GM19455 (cell line): ENCODE measurements around the gene HOOK1.
A peak's percentile ranks its signal among the peaks of the same experiment; 100 is the strongest.

ENCODE experiments used
- ATAC-seq: cut with Tn5 transposase; IDR thresholded peaks from one replicate; pipeline ENCODE4 v1.9.1; 2021; ENCODE audit not compliant: unreplicated experiment

The HOOK1 gene

GRCh38 chr1:59814901-59815825 lies at the start of gene HOOK1:
TSS of gene HOOK1 (plus strand) at chr1:59814949. CDS start at chr1:59815118, 169 bp downstream.
- peak; percentile 38 for ATAC-seq

- ATAC-seq = no peak
Measured at GRCh38 chr1:59765011-59765730, 49.6 kb upstream of the HOOK1 start.

GRCh38 chr1:59766227-59766855 lies 48.4 kb upstream of the HOOK1 start:
- ATAC-seq = no peak

GRCh38 chr1:59767119-59767518 lies 47.6 kb upstream of the HOOK1 start:
- ATAC-seq = no peak

DNA sequence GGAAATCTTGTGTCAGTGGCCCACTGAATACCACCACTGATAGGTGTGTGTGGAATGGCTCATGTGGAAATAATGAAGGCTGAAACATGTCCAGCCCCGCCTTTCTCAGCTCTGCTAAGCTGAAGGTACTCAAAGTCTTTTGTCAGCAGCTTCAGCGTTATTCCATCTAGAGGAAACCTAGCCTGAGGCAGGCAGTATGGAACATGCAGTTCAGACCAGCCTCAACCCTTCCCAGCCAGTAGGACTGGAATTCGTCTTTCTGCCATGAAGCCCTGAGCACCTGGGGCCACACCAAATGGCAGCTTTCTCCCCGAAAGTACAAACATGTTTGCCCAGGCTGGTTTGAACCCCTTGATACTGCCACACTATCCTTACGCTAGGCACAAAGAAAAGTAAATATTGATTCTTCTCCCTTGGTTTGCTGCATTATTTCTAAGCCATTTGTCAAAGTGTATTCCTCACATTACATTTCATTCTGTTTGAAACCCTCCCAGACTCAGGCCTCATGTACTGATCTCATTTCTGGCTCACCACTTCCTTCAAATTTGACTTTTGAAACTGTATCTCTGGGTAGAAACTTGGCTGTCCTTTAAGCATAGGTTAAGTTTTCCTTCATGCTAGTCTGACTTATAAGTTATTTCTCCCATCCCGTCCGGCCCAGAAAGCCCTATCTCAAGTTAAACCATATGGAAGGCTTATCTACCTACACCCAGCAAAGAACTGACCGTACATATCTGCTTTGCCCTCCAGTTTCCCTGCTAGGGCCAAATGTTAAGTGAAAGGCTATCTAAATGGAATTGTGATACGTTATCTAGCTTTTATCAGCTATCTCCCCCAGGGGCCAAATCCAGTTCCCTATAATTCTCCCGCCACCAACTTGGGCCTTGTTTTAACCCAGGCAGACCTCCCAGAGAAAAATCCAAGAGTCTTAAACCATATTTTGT lies 45.7 kb upstream of the HOOK1 start:
- ATAC-seq = no peak

- ATAC-seq = no peak
Measured at GRCh38 chr1:59769736-59770095, 45.0 kb upstream of the HOOK1 start.

DNA sequence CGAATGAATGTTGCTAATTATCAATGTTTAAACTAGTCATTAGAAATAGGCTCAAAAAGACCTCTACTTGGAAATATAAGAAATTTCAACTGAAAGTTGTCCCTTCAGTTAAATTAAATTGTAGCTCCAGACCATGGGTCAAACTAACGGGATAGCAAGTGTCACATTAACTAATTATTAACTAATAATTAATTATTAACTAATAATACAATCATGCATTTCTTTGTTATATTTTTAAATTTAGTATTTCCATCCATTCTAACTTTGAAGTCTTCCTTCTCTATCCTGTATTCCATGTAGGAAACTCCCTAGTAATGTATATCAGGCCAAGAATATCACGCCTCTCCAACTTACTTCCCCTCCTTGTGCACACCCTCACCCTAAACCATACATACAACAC lies 43.4 kb upstream of the HOOK1 start:
- ATAC-seq = no peak

- no peak for ATAC-seq
Measured at GRCh38 chr1:59775480-59775879, 39.3 kb upstream of the HOOK1 start.

- ATAC-seq = no peak
Measured at GRCh38 chr1:59776960-59777852, 37.5 kb upstream of the HOOK1 start.

DNA sequence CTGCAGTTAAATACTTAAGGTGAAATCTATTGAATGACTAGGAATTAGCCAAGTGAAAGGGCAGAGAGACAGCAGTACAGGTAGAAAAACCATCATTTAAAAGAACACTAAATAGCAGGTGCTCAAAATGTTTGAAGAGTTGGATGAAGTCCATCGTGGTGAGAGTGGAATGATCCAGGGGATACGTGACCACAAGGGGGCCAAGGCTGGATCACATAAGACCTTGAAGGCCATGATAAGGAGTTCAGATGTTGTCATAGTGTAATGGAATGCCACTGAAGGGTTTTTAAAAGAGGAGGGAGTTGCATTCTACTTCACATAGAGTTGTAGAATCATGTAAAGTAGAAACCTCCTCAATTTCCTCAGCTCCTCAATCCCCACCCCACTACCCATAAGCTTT lies 34.8 kb upstream of the HOOK1 start:
- ATAC-seq = no peak

DNA sequence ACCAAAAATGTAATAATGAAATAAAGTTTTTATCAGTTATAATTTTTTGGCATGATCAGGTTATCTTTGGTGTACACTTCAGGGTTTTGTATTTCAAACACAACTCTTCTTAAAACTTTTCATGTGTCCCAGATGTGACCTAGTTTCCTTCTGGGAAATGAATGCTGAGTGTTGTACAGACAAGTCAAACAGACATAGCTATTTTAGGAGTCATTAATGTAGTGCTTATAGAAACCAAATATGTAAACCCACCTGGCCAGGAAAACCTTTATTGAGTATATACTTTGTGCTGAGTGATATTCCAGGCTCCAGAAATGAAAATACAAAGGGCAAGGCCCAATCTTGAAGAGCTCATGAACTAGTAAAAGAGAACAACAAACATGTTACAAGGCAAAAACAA lies 25.9 kb upstream of the HOOK1 start:
- ATAC-seq = no peak

DNA sequence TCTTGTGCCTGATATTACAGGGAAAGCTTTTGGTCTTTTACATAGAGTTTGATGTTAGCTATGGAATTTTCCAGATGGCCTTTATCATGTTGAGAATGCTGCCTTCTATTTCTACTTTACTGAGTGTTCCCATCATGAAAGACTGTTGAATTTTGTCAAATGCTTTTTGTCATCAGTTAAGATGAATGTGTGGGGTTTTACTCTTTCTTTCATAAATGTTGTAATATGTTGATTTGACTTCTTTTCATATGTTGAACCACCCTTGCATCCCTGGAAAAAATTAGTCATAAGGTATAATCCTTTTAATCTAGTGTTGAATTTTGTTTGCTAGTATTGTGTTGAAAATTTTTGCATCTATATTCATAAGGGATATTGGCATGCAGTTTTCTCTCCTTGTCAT lies 16.1 kb upstream of the HOOK1 start:
- ATAC-seq = no peak

DNA sequence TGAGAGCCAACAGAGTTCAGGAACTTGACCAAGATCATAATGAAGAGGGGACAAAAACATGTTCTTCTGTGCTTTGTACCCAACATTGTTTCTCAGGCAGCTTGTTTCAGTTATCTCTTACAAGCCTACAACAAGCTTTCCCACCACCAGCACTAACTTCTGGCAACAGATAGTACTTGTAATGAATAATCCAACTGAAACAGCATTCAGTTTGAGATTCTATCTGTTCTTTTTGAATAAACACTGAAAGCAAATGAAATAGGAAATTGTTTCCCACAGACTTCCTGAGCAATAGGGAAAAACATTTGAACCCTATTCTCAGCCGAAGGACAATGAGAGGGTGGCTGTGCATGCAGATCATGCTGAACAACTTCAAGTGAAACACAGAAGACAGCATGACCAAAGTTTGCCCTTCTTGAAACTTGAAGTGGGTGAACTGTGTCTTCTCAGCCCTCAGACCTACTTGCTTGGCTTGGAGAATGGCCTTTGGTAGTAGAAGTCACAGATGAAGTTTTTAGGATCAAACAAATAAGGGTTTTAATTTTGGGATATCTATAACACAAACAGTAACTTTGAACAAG lies 11.2 kb upstream of the HOOK1 start:
- ATAC-seq = no peak

GRCh38 chr1:59804301-59804700 lies 10.4 kb upstream of the HOOK1 start:
- ATAC-seq = no peak

GRCh38 chr1:59805554-59805953 lies 9.2 kb upstream of the HOOK1 start:
- no peak for ATAC-seq

DNA sequence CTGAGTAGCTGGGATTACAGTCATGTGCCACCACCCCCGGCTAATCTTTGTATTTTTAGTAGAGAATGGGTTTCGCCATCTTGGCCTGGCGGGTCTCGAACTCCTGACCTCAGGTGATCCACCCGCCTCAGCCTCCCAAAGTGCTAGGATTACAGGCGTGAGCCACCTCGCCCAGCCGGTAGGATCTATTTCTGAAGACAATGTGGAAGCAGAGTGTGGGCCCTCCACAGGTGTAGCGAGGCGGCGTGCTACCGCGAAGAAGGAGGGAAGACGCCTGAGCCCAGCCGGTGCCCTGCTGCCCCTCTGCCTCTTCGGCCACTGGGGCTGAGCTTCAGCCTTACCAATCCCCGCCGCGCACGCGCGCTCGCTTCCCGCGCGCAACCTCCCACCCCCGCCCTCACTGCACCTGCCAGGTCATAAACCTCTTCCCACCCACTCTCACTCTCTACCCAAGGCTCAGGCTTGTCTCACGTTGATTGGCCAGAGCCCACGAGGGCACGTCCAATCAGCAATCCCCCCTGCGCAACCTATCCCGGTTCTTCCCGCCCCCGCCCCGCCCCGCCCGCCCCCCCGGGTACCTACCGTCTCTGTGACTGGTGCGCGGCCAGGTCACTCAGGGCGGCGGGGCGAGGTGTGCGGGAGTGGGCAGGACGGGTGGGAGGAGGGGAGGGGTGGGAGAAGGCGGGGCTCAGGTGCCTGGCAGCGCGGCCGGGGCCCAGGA lies 409 bp upstream of the HOOK1 start:
- ATAC-seq = peak; percentile 96

- no peak for ATAC-seq
Measured at GRCh38 chr1:59815892-59816291, 1.1 kb downstream of the HOOK1 start.

- ATAC-seq = no peak
Measured at GRCh38 chr1:59816318-59816878, 1.6 kb downstream of the HOOK1 start.
